B cell (primary cell): ENCODE data around the gene EPHA10. TPM values are rescaled to one million over a fixed set of nuclear protein-coding genes. Genes with fewer than 3 reads are reported as not detected.

Experiments used
- ATAC-seq: fragments of 200-7000 bp; cut with Tn5 transposase; one replicate; pipeline ENCODE4 v1.10.0; 2021; ENCODE audit warnings: low read depth, mild to moderate bottlenecking, moderate number of reproducible peaks, moderate library complexity
- CTCF ChIA-PET: fragments of 350-600 bp; sonication (Branson Sonifier 250); formaldehyde crosslinking; loops from one replicate; lab custom pipeline; 2021; ENCODE audit warnings: antibody characterized with exemption, inconsistent platforms; lab: Charles Lee
- POLR2A ChIA-PET: fragments of 350-600 bp; sonication (Branson Sonifier 250); formaldehyde crosslinking; loops from one replicate; lab custom pipeline; 2021; ENCODE audit warnings: antibody characterized with exemption; lab: Charles Lee
- DNase-seq: peaks from one replicate; pipeline ENCODE4 v3.0.0; 2013
- H2AFZ ChIP-seq: 2 replicates; pipeline ENCODE4 v1.6.1; 2012; ENCODE audit warnings: mild to moderate bottlenecking, low read depth, low read length; ENCODE audit not compliant: insufficient read depth, poor library complexity, severe bottlenecking
- H3K27ac ChIP-seq, 2 donors: 1 replicate in 1 of 2; 2 replicates in 1 of 2; pipeline ENCODE4 v1.5.1; 2012 to 2013; ENCODE audit warnings: low read length in 2 of 2, mild to moderate bottlenecking in 2 of 2, moderate library complexity in 1 of 2
- H3K27me3 ChIP-seq, 4 experiments: fragments of 200-600 bp in 1 of 4; sonication (generic) in 1 of 4; replicated peaks in 1 of 4; 1 replicate in 2 of 4; 2 replicates in 2 of 4; pipeline versions ENCODE4 v1.6.1 to v1.7.0; 2013 to 2016; ENCODE audit warnings: low read length in 3 of 4, mild to moderate bottlenecking in 2 of 4, mixed read lengths in 1 of 4, moderate library complexity in 1 of 4; ENCODE audit not compliant: insufficient read depth in 4 of 4, control insufficient read depth in 3 of 4; ENCODE audit errors: control extremely low read depth in 1 of 4
- H3K36me3 ChIP-seq, 2 experiments: replicated peaks in 1 of 2; 1 replicate in 1 of 2; 2 replicates in 1 of 2; pipeline versions ENCODE4 v1.6.1 to v1.7.1; 2013; ENCODE audit warnings: low read length in 1 of 2; ENCODE audit not compliant: insufficient read depth in 2 of 2, control insufficient read depth in 1 of 2; ENCODE audit errors: control extremely low read depth in 1 of 2, extremely low read depth in 1 of 2
- H3K4me1 ChIP-seq, 2 donors: fragments of 200-600 bp in 1 of 2; sonication (generic) in 1 of 2; 1 replicate in 1 of 2; 2 replicates in 1 of 2; pipeline versions ENCODE4 v1.5.1 to v1.6.1; 2013 to 2017; ENCODE audit warnings: low read length in 2 of 2; ENCODE audit not compliant: control insufficient read depth in 2 of 2, insufficient read depth in 2 of 2
- H3K4me2 ChIP-seq: replicated peaks from 2 replicates; pipeline ENCODE3; 2012; ENCODE audit warnings: mild to moderate bottlenecking, low read depth, low read length; ENCODE audit not compliant: poor library complexity, severe bottlenecking
- H3K4me3 ChIP-seq, 5 experiments: fragments of 200-600 bp in 1 of 5; sonication (generic) in 1 of 5; 1 replicate in 3 of 5; 2 replicates in 2 of 5; pipeline versions ENCODE4 v1.5.1 to v1.7.0; 2011 to 2016; ENCODE audit warnings: low read length in 4 of 5, mild to moderate bottlenecking in 4 of 5, low read depth in 2 of 5, control low read depth in 1 of 5, moderate library complexity in 1 of 5; ENCODE audit not compliant: insufficient read depth in 1 of 5; ENCODE audit errors: control extremely low read depth in 1 of 5, extremely low read depth in 1 of 5
- H3K79me2 ChIP-seq: fragments of 200-600 bp; sonication (generic); one replicate; pipeline ENCODE4 v1.6.0; 2016; ENCODE audit warnings: low read length; ENCODE audit not compliant: control insufficient read depth, insufficient read depth
- H3K9ac ChIP-seq: fragments of 200-600 bp; sonication (generic); 2 replicates; pipeline ENCODE4 v1.6.1; 2017; ENCODE audit warnings: mild to moderate bottlenecking, low read length, moderate library complexity
- H3K9me3 ChIP-seq, 3 donors: one replicate each; pipeline versions ENCODE4 v1.6.1 to v1.7.1; 2013; ENCODE audit warnings: low read length in 2 of 3; ENCODE audit not compliant: control insufficient read depth in 2 of 3, insufficient read depth in 1 of 3; ENCODE audit errors: control extremely low read depth in 1 of 3
- H4K20me1 ChIP-seq: 2 replicates; pipeline ENCODE4 v1.6.0; 2012; ENCODE audit warnings: mild to moderate bottlenecking, low read length; ENCODE audit not compliant: insufficient read depth, control insufficient read depth, poor library complexity, severe bottlenecking
- H3K27ac Mint-ChIP-seq: one replicate; pipeline ENCODE4 v1.8.0; 2021; ENCODE audit warnings: mixed read lengths
- H3K27me3 Mint-ChIP-seq: one replicate; pipeline ENCODE4 v1.8.0; 2021; ENCODE audit warnings: mixed read lengths
- H3K4me1 Mint-ChIP-seq: one replicate; pipeline ENCODE4 v1.8.0; 2021; ENCODE audit warnings: mixed read lengths
- H3K4me3 Mint-ChIP-seq: one replicate; pipeline ENCODE4 v1.8.0; 2021; ENCODE audit warnings: mixed read lengths
- H3K9me3 Mint-ChIP-seq: one replicate; pipeline ENCODE4 v1.8.0; 2022; ENCODE audit warnings: mixed read lengths; ENCODE audit not compliant: insufficient read depth
- CTCF ChIP-seq: fragments of 200-600 bp; IDR thresholded peaks from one replicate; pipeline ENCODE4 v1.8.0; 2022; ENCODE audit warnings: antibody characterized with exemption, mild to moderate bottlenecking
- EZH2 ChIP-seq: IDR thresholded peaks from 2 replicates; pipeline ENCODE4 v1.6.1; 2012; ENCODE audit warnings: borderline replicate concordance, low read depth, mild to moderate bottlenecking, moderate library complexity, low read length; ENCODE audit not compliant: insufficient read depth, poor library complexity, severe bottlenecking
- WGBS: methylation state at CpG from one replicate; pipeline ENCODE4 v1.1.5; 2013; ENCODE audit warnings: missing lambda C conversion rate; ENCODE audit not compliant: insufficient coverage; 5-methylcytosine and 5-hydroxymethylcytosine counted together
- intact Hi-C: fragments of 100-400 bp; cut with micrococcal nuclease; formaldehyde crosslinking; loops from one replicate; pipeline ENCODE4 v1.10.0; 2022
- polyA plus RNA-seq: library from polyadenylated mRNA; depleted of rRNA; stranded (reverse); fragments of >200 nt; gene quantifications from 2 replicates; pipeline ENCODE4 v1.2.3, GENCODE V29; 2012
- total RNA-seq, 2 donors: library from RNA; stranded (reverse); fragments of 120-200 nt in 1 of 2; gene quantifications; 1 replicate in 1 of 2; 2 replicates in 1 of 2; pipeline versions ENCODE4 v1.2.3 to v1.2.4, GENCODE V29; 2013 to 2022

The EPHA10 gene
- total and polyA plus RNA-seq, 2 donors (not counting 1 experiment from before 2014, with no cell fraction given): 0.39 to 0.94 TPM

- no peak overlapping the region for H3K4me2 ChIP-seq
- no peak for DNase-seq
- no peaks in the 10 kb centered on the region for H3K27me3 ChIP-seq
- no peaks in the 10 kb centered on the region for H3K9me3 ChIP-seq
- Mint-ChIP-seq H3K9me3 (no peaks in the 10 kb centered on the region), H3K27me3 (no peaks in the 10 kb centered on the region), H3K27ac (no peak overlapping the region), H3K4me1 (no peaks in the 10 kb centered on the region), H3K4me3 (no peak overlapping the region)
- ChIA-PET CTCF (no interaction called here), POLR2A (no interaction called here)
- H2AFZ ChIP-seq: no peak overlapping the region
- 96% methylated on average over 7 of the region's 8 CpGs for WGBS
- no peak overlapping the region for H3K4me3 ChIP-seq
- TF ChIP-seq CTCF (no peak), EZH2 (no peak)
- no peaks in the 10 kb centered on the region for H3K79me2 ChIP-seq
- no peaks in the 10 kb centered on the region for H3K36me3 ChIP-seq
- no peaks in the 10 kb centered on the region for H3K4me1 ChIP-seq
- ATAC-seq: no peak
- H3K27ac ChIP-seq: no peak overlapping the region
- H4K20me1 ChIP-seq: no peaks in the 10 kb centered on the region
- intact Hi-C loops: no loop called here
- H3K9ac ChIP-seq: no peak overlapping the region
Measured at GRCh38 chr1:37714226-37714625, 50.7 kb downstream of the EPHA10 start.

GRCh38 chr1:37708471-37708870 is 56.4 kb downstream of the EPHA10 start:
- CTCF ChIA-PET: no interaction called here
- Histone ChIP-seq H3K4me1 (no peaks in the 10 kb centered on the region), H3K79me2 (no peaks in the 10 kb centered on the region), H3K36me3 (no peaks in the 10 kb centered on the region), H3K4me3 (no peak overlapping the region), H3K27ac (no peak overlapping the region), H3K9ac (no peak overlapping the region), H3K9me3 (no peaks in the 10 kb centered on the region), H3K4me2 (no peak overlapping the region), H4K20me1 (no peaks in the 10 kb centered on the region), H2AFZ (no peak overlapping the region), H3K27me3 (no peaks in the 10 kb centered on the region)
- Mint-ChIP-seq H3K4me3 (no peak overlapping the region), H3K27ac (no peak overlapping the region), H3K9me3 (no peaks in the 10 kb centered on the region), H3K4me1 (no peaks in the 10 kb centered on the region), H3K27me3 (no peaks in the 10 kb centered on the region)
- intact Hi-C loops: no loop called here
- ATAC-seq: no peak
- 94% methylated on average over 3 of the region's 4 CpGs for WGBS
- TF ChIP-seq CTCF: no peak
- TF ChIP-seq EZH2: no peak
- DNase-seq: no peak
- POLR2A ChIA-PET: no interaction called here
